ENCODE data around the gene STK32A.

Gene STK32A

DNA sequence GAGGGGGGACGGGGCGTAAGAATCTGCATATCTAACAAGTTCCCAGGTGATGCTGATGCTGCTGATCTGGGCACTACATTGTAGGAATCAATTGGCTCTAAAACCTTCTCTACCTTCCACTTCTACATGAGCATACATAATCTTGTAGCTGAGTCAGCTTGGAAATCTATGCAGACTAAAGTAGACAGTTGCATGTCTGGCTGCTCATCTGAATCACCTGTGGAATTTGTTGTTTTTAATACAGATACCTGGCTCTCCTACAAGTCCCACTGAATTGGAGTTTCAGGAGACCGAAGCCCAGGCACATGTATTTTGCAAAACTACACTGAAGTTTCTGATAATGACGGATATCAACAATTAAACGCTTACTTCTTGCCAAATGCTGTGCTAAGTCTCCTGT is 113.6 kb downstream of the STK32A start:
- Histone ChIP-seq H3K79me2 (ENCODE audit: control insufficient read depth, low read length) (no peaks in the 10 kb centered on the region), H3K36me3 (ENCODE audit: control insufficient read depth, low read length) (no peaks in the 10 kb centered on the region), H3K4me1 (ENCODE audit: control insufficient read depth, low read length) (no peaks in the 10 kb centered on the region), H3K4me2 (ENCODE audit: low read length) (no peak overlapping the region), H3K9me3 (ENCODE audit: control insufficient read depth, insufficient read depth, low read length) (no peaks in the 10 kb centered on the region), H3K27me3 (ENCODE audit: control insufficient read depth, low read length) (no peaks in the 10 kb centered on the region), H3K9me2 (replicated peaks; ENCODE audit: control insufficient read depth, low read length) (no peaks in the 10 kb centered on the region), H3K27ac (ENCODE audit: low read depth, low read length) (no peak overlapping the region), H4K20me1 (ENCODE audit: control insufficient read depth, insufficient read depth, low read depth, low read length) (no peaks in the 10 kb centered on the region), H3F3A (ENCODE audit: control insufficient read depth, insufficient read depth) (no peaks in the 10 kb centered on the region), H3K4me3 (ENCODE audit: low read length) (no peak overlapping the region)
- TF ChIP-seq EZH2phosphoT487 (IDR thresholded peaks at IDR 0.05; ENCODE audit: borderline replicate concordance, low read length), result no peak
- TF ChIP-seq, protein P1, sequence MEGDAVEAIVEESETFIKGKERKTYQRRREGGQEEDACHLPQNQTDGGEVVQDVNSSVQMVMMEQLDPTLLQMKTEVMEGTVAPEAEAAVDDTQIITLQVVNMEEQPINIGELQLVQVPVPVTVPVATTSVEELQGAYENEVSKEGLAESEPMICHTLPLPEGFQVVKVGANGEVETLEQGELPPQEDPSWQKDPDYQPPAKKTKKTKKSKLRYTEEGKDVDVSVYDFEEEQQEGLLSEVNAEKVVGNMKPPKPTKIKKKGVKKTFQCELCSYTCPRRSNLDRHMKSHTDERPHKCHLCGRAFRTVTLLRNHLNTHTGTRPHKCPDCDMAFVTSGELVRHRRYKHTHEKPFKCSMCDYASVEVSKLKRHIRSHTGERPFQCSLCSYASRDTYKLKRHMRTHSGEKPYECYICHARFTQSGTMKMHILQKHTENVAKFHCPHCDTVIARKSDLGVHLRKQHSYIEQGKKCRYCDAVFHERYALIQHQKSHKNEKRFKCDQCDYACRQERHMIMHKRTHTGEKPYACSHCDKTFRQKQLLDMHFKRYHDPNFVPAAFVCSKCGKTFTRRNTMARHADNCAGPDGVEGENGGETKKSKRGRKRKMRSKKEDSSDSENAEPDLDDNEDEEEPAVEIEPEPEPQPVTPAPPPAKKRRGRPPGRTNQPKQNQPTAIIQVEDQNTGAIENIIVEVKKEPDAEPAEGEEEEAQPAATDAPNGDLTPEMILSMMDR (IDR thresholded peaks at IDR 0.05; ENCODE audit: low read depth, low read length, poor library complexity, severe bottlenecking), result no peak

DNA sequence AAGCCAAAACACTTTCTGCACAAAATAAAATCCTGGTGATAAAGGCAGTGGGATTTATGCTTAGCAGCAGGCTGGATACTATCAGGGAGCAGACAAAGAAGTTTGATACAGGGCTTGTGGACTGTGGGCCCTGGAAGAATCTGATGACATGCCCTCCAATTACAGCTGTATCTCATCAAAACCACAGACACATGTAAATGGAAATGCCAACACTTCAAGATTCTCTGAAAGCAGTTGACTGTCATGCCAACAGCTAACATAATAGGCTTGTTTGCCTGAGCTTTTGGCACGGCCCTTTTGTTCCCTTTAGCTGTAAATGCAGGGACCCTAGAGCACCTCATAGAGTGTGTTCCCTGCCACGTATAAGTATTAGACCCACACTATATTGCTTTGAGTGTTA is 114.4 kb downstream of the STK32A start:
- H3K36me3 ChIP-seq (ENCODE audit: control insufficient read depth, low read length), result no peaks in the 10 kb centered on the region
- H3K79me2 ChIP-seq (ENCODE audit: control insufficient read depth, low read length), result no peaks in the 10 kb centered on the region
- no peak overlapping the region for H3K4me2 ChIP-seq (ENCODE audit: low read length)
- H3K4me1 ChIP-seq (ENCODE audit: control insufficient read depth, low read length), result no peaks in the 10 kb centered on the region
- no peaks in the 10 kb centered on the region for H3K9me3 ChIP-seq (ENCODE audit: control insufficient read depth, insufficient read depth, low read length)
- TF ChIP-seq EZH2phosphoT487 (IDR thresholded peaks at IDR 0.05; ENCODE audit: borderline replicate concordance, low read length), result no peak
- TF ChIP-seq, protein P1 (IDR thresholded peaks at IDR 0.05; ENCODE audit: low read depth, low read length, poor library complexity, severe bottlenecking), result no peak
- H3K9me2 ChIP-seq (replicated peaks; ENCODE audit: control insufficient read depth, low read length), result no peaks in the 10 kb centered on the region
- H3K27ac ChIP-seq (ENCODE audit: low read depth, low read length), result no peak overlapping the region
- H4K20me1 ChIP-seq (ENCODE audit: control insufficient read depth, insufficient read depth, low read depth, low read length), result no peaks in the 10 kb centered on the region
- no peaks in the 10 kb centered on the region for H3F3A ChIP-seq (ENCODE audit: control insufficient read depth, insufficient read depth)
- H3K27me3 ChIP-seq (ENCODE audit: control insufficient read depth, low read length), result no peaks in the 10 kb centered on the region
- H3K4me3 ChIP-seq (ENCODE audit: low read length), result no peak overlapping the region

DNA sequence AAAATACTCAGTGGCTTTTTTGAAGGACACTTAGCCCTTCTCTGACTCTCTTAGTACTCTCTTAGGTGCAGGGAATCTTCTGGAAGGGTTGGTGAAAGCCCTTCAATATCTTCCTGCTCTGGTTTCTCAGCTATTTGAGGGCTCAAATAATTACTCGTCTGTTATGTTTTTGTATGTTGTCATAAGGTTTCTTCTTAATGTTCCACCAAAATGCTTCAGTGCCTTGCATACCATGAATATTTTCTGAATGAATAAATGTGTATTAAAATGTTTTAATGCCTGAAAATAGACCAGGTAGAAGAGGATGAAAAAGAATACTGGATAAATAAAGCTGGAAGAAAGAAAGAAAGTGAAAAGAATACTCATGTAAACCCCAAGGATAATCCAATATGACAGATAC is 124.3 kb downstream of the STK32A start:
- H3K36me3 ChIP-seq (ENCODE audit: control insufficient read depth, low read length), result no peaks in the 10 kb centered on the region
- no peaks in the 10 kb centered on the region for H3K79me2 ChIP-seq (ENCODE audit: control insufficient read depth, low read length)
- no peak overlapping the region for H3K4me2 ChIP-seq (ENCODE audit: low read length)
- no peaks in the 10 kb centered on the region for H4K20me1 ChIP-seq (ENCODE audit: control insufficient read depth, insufficient read depth, low read depth, low read length)
- no peaks in the 10 kb centered on the region for H3K4me1 ChIP-seq (ENCODE audit: control insufficient read depth, low read length)
- H3K4me3 ChIP-seq (ENCODE audit: low read length), result no peak overlapping the region
- H3K9me3 ChIP-seq (ENCODE audit: control insufficient read depth, insufficient read depth, low read length), result no peaks in the 10 kb centered on the region
- H3K27ac ChIP-seq (ENCODE audit: low read depth, low read length), result no peak overlapping the region
- H3K9me2 ChIP-seq (replicated peaks; ENCODE audit: control insufficient read depth, low read length), result no peaks in the 10 kb centered on the region
- no peaks in the 10 kb centered on the region for H3F3A ChIP-seq (ENCODE audit: control insufficient read depth, insufficient read depth)
- no peak for TF ChIP-seq EZH2phosphoT487 (IDR thresholded peaks at IDR 0.05; ENCODE audit: borderline replicate concordance, low read length)
- TF ChIP-seq, protein P1 (IDR thresholded peaks at IDR 0.05; ENCODE audit: low read depth, low read length, poor library complexity, severe bottlenecking), result no peak
- H3K27me3 ChIP-seq (ENCODE audit: control insufficient read depth, low read length), result no peaks in the 10 kb centered on the region

DNA sequence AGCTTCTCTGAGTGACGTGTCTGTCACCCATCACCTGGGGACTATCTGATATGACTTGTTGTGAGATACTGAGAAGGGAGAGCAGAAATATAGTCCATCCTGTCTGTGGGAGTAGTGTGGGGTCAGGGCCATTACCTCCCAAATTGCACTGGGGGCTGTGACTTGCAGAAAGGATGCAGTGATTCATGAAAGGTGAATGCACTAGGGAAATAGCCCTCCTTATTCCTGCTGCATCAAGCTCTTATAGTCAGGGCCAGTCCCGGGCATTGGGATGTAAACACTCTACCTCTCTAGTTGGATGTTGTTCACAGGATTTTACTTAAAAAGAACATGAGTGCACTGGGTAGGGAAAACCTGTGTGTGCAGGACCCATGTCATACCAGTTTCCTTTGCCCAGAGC is 124.8 kb downstream of the STK32A start:
- H3K9me2 ChIP-seq (replicated peaks; ENCODE audit: control insufficient read depth, low read length), result no peaks in the 10 kb centered on the region
- H3K4me3 ChIP-seq (ENCODE audit: low read length), result no peak overlapping the region
- H3K27me3 ChIP-seq (ENCODE audit: control insufficient read depth, low read length), result no peaks in the 10 kb centered on the region
- no peak overlapping the region for H3K27ac ChIP-seq (ENCODE audit: low read depth, low read length)
- H3K79me2 ChIP-seq (ENCODE audit: control insufficient read depth, low read length), result no peaks in the 10 kb centered on the region
- no peaks in the 10 kb centered on the region for H3K36me3 ChIP-seq (ENCODE audit: control insufficient read depth, low read length)
- H3F3A ChIP-seq (ENCODE audit: control insufficient read depth, insufficient read depth), result no peaks in the 10 kb centered on the region
- no peak overlapping the region for H3K4me2 ChIP-seq (ENCODE audit: low read length)
- no peaks in the 10 kb centered on the region for H4K20me1 ChIP-seq (ENCODE audit: control insufficient read depth, insufficient read depth, low read depth, low read length)
- H3K4me1 ChIP-seq (ENCODE audit: control insufficient read depth, low read length), result no peaks in the 10 kb centered on the region
- H3K9me3 ChIP-seq (ENCODE audit: control insufficient read depth, insufficient read depth, low read length), result no peaks in the 10 kb centered on the region
- TF ChIP-seq, protein P1 (IDR thresholded peaks at IDR 0.05; ENCODE audit: low read depth, low read length, poor library complexity, severe bottlenecking), result no peak
- TF ChIP-seq EZH2phosphoT487 (IDR thresholded peaks at IDR 0.05; ENCODE audit: borderline replicate concordance, low read length), result no peak

Measured in DOHH2 (cell line).